T-helper 9 cell (primary cell): ENCODE results near the gene GPR158.
"Not testable (repeated sequence)": the region's sequence is repeated elsewhere in the genome, so short reads cannot be mapped to it uniquely, and the experiment has no call there.

Source experiments
- DNase-seq: peaks from one replicate; pipeline ENCODE4 v3.0.0-alpha.2; 2020

The GPR158 gene

GRCh38 chr10:25304606-25305005, 129.8 kb downstream of the GPR158 start:
- DNase-seq, result no peak

GRCh38 chr10:25306386-25306785, 131.6 kb downstream of the GPR158 start:
- no peak for DNase-seq

DNA sequence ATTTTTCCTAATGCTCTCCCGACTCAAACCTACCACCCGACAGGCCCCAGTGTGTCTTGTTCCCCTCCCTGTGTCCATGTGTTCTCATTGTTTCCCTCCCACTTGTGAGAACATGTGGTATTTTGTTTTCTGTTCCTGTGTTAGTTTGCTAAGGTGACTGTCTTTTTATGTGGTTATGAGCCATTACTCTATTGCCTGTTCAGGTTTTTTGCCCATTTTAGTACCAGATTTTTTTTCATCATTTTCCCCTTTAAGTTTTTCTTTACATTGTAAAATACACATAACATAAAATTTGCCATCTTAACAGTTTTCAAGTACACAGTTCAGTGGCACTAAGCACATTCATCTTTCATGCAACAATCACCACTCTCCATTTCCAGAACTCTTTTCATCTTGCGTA, 133.5 kb downstream of the GPR158 start:
- DNase-seq, result no peak

DNA sequence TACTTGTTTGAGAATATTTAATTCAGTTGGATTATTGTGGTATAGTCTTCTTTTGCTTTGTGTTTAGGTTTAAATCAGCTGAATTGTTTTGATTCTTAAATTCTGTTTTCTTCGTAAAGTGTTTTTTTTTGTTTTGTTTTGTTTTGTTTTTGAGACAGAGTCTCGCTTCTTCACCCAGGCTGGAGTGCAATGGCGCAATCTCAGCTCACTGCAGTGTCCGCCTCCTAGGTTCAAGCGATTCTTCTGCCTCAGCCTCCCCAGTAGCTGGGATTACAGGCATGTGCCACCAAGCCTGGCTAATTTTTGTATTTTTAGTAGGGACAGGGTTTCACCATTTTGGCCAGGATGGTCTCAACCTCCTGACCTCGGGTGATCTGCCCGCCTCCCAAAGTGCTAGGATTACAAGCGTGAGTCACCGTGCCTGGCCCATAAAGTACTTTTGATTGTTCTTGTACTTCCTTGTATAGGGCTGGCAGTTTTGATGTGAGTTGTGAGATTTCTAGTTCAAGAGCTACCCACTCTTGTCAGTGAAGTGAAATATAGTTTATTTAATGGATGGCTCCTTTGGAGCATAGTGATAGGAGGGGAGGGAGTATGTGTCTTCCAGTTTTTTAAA, 142.9 kb downstream of the GPR158 start:
- not testable (repeated sequence) for DNase-seq

DNA sequence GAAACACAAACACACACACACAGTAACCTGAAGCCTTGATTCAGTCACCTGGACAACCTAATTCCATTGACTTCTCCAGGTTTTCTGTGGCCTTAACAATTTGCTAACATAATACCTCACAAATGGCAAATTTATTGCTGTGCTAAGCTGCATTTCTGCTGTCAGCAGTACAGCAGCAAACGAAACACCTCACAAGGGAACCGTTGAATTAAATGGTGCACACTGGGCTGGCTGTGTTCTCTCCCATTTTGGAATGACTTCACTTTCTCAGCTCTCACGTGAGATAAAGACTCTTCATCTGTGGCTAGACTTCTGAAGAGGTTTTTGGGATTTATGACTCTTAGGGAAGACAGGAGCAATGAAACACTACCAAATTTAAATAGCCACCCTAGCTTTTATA, 152.5 kb downstream of the GPR158 start:
- no peak for DNase-seq

DNA sequence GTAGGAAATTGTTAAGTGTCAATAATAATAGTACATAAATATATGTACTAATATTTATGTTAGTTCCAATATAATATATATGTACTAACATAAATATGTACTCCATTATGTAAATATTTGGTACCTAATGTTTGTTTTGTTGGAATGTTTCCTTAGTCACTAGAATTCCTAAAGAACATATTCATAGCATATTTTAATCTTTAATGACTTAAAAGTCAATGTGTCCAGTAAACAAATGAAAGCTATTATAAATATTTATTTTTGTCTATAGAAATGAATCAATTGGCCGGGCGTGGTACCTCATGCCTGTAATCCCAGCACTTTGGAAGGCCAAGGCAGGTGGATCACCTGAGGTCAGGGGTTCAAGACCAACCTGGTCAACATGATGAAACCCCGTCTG, 153.6 kb downstream of the GPR158 start:
- no peak for DNase-seq

DNA sequence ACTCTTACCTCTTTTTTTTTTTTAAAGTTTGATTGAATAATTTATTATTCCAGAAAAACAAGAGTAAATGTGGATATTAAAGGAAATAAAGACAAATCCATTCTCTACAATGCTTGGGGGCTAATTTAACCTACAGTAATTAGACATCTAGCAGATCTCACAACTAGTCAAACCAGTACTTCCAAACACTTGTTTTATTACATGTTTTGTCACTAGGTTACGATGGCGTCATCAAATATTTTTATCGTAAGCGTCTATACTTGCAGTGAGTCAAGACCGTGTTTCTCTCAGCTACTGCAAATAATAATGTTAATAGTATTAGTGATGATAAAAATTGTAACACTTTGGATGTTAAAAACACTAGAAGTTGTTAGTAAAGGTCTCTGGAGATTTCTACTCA, 154.8 kb downstream of the GPR158 start:
- DNase-seq, result not testable (repeated sequence)

- DNase-seq, result no peak
Measured at GRCh38 chr10:25334445-25334844, 159.6 kb downstream of the GPR158 start.

DNA sequence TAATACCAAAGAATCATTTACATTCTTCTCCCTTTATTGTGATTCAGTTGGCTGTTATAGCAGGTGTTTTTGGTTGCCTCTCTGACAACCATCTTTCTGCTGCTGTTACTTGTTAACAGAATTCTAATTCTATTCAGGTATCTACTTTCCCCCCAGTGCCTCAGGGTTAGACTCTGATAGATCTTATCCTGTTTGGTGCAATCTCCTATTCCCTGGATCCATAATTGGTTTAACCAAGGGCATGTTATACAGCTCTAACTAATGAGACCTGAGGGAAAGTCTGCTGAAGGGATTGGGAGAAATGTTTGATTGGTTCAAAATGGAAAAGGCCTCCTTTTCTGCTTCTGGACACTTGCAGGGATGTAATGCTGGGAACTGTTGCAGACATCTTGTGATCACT, 161.5 kb downstream of the GPR158 start:
- no peak for DNase-seq

- no peak for DNase-seq
Measured at GRCh38 chr10:25338271-25338670, 163.5 kb downstream of the GPR158 start.

- DNase-seq, result no peak
Measured at GRCh38 chr10:25339966-25340365, 165.2 kb downstream of the GPR158 start.

DNA sequence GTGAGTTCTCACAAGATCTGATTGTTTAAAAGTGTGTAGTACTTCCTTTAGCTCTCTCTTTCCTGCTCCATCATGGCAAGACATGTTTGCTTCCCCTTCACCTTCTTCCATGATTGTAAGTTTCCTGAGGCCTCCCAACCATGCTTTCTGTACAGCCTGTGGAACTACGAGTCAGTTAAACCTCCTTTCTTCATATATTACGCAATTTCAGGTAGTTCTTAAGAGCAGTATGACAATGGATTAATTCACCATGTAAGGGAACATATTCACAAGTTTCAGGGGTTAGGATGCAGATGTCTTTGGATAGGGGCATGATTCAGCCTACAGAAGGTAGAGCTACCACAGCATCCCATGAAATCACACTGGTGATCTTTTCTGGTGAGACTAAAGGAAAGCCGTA, 174.7 kb downstream of the GPR158 start:
- DNase-seq, result no peak

GRCh38 chr10:25356609-25357008, 181.8 kb downstream of the GPR158 start:
- no peak for DNase-seq

- DNase-seq, result no peak
Measured at GRCh38 chr10:25357269-25357668, 182.5 kb downstream of the GPR158 start.

- DNase-seq, result no peak
Measured at GRCh38 chr10:25382029-25382810, 207.4 kb downstream of the GPR158 start.

GRCh38 chr10:25382901-25383300, 208.1 kb downstream of the GPR158 start:
- DNase-seq, result not testable (repeated sequence)

GRCh38 chr10:25383686-25384085, 208.9 kb downstream of the GPR158 start:
- no peak for DNase-seq

GRCh38 chr10:25384618-25385017, 209.8 kb downstream of the GPR158 start:
- no peak for DNase-seq

- no peak for DNase-seq
Measured at GRCh38 chr10:25388188-25388861, 213.5 kb downstream of the GPR158 start.

- no peak for DNase-seq
Measured at GRCh38 chr10:25388862-25389206, 214.0 kb downstream of the GPR158 start.

DNA sequence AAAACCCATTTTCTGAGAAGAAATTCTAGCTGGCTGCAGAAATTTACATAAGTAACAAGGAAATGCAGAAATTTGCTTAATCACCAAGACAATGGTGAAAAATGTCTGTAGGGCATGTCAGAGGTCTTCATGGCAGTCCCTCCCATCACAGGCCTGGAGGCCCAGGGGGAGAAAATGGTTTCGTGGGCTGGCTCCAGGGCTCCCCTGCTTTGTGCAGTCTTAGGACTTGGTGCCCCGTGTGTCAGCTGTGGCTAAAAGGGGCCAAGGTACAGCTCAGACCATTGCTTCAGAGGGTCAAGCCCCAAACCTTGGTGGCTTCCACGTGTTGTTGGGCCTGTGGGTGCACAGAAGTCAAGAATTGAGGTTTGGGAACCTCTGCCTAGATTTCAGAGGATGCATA, 215.9 kb downstream of the GPR158 start:
- no peak for DNase-seq

DNA sequence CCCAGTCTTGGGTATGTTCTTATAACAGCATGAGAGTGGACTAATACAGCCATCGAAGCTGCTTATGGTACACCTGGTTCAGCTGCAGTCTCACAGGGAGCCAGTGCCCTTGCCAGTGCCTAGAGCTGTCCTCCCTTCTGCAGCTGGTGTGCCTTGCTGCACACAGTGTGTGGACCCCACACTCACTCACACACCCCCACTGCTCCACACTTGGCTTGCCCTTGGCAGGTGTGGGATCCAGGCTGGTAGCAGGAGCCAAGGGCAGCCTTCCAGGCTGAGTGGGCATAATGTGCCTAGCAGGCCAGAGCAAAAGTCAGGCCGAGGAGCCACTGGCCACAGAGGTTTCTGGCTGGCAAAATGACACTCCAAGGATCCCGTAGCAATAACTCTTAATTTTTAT, 217.3 kb downstream of the GPR158 start:
- no peak for DNase-seq

DNA sequence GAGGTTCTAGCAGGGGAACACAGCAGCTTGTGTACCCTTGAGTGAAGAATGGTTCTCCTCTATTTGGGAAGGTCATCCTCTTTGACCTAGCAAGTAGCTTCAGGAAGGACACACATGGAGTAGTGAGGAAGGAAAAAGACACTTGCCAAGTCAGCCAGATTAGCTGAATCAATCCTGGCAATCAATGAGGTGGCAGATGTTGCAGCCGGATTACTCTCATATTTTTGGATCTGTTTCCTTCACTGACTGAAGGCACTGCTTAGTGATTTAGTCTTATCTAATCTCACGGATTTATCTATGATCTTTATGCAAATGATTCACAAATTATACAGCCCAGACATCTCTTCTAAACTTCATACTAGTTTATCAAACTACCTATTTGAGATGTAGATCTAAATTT, 218.8 kb downstream of the GPR158 start:
- no peak for DNase-seq

DNA sequence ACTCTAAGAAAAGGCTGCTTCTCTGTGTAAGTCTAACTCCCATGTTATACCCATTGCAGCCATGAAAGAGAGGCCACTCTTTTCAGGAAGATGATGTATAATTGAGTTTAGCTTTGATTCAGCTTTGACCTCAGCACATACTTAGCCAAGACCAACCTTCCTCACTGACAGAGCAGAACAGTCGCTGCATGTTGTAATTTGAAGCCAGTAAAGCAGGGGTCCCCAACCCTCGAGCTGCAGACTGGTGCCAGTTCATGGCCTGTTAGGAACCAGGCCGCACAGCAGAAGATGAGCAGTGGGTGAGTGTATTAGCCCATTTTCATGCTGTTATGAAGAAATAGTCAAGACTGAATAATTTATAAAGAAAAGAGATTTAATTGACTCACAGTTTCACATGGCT, 223.9 kb downstream of the GPR158 start:
- no peak for DNase-seq
